H9 (cell line): ENCODE measurements around the gene ARID1B. TPM values are rescaled to one million over a fixed set of nuclear protein-coding genes. Genes with fewer than 3 reads are reported as not detected.

Experiments
- DNase-seq: peaks from one replicate; pipeline ENCODE4 v3.0.0-alpha.2; 2017
- H2AFZ ChIP-seq: one replicate; pipeline ENCODE4 v1.6.1; 2013; ENCODE audit warnings: mild to moderate bottlenecking, low read length, control low read depth, moderate library complexity
- H2AK5ac ChIP-seq: 2 replicates; pipeline ENCODE4 v1.6.1; 2013; ENCODE audit warnings: low read length, control low read depth, mixed read lengths; ENCODE audit not compliant: insufficient read length
- H2BK120ac ChIP-seq: one replicate; pipeline ENCODE4 v1.6.1; 2013; ENCODE audit warnings: low read depth, mild to moderate bottlenecking, low read length, control low read depth, inconsistent platforms; ENCODE audit not compliant: poor library complexity, severe bottlenecking
- H2BK12ac ChIP-seq: 2 replicates; pipeline ENCODE4 v1.6.1; 2013; ENCODE audit warnings: low read length, control low read depth, mixed read lengths, low read depth; ENCODE audit not compliant: insufficient read length
- H2BK15ac ChIP-seq: 2 replicates; pipeline ENCODE4 v1.6.1; 2013; ENCODE audit warnings: low read depth, low read length, control low read depth
- H2BK20ac ChIP-seq: one replicate; pipeline ENCODE4 v1.6.1; 2013; ENCODE audit warnings: low read depth, mild to moderate bottlenecking, low read length, control low read depth, inconsistent platforms; ENCODE audit not compliant: poor library complexity, severe bottlenecking
- H2BK5ac ChIP-seq: 2 replicates; pipeline ENCODE4 v1.6.1; 2013; ENCODE audit warnings: low read length, control low read depth, mixed read lengths; ENCODE audit not compliant: insufficient read length
- H3K14ac ChIP-seq: 2 replicates; pipeline ENCODE4 v1.6.1; 2013; ENCODE audit warnings: low read length, control low read depth; ENCODE audit not compliant: insufficient read depth
- H3K18ac ChIP-seq: 2 replicates; pipeline ENCODE4 v1.6.1; 2013; ENCODE audit warnings: low read depth, mild to moderate bottlenecking, mixed read lengths, low read length, control low read depth; ENCODE audit not compliant: insufficient read length
- H3K23ac ChIP-seq: 2 replicates; pipeline ENCODE4 v1.6.1; 2013; ENCODE audit warnings: low read length, control low read depth, mixed read lengths, low read depth; ENCODE audit not compliant: insufficient read length
- H3K23me2 ChIP-seq: 2 replicates; pipeline ENCODE4 v1.6.1; 2013; ENCODE audit warnings: low read depth, mild to moderate bottlenecking, mixed read lengths, low read length, control low read depth; ENCODE audit not compliant: insufficient read length, poor library complexity, severe bottlenecking
- H3K27ac ChIP-seq: 2 replicates; pipeline ENCODE4 v1.5.1; 2013; ENCODE audit warnings: low read length, control low read depth, mixed read lengths, low read depth; ENCODE audit not compliant: insufficient read length
- H3K27me3 ChIP-seq: 2 replicates; pipeline ENCODE4 v1.6.1; 2013; ENCODE audit warnings: low read length, control low read depth, inconsistent platforms; ENCODE audit not compliant: insufficient read depth
- H3K4ac ChIP-seq: 2 replicates; pipeline ENCODE4 v1.6.1; 2013; ENCODE audit warnings: low read depth, mild to moderate bottlenecking, control low read depth, inconsistent platforms, low read length, moderate library complexity
- H3K4me1 ChIP-seq: 2 replicates; pipeline ENCODE4 v1.6.1; 2013; ENCODE audit warnings: low read length, control low read depth, inconsistent platforms; ENCODE audit not compliant: insufficient read depth
- H3K4me2 ChIP-seq: 2 replicates; pipeline ENCODE4 v1.6.1; 2013; ENCODE audit warnings: low read length, control low read depth, mixed read lengths; ENCODE audit not compliant: insufficient read length, insufficient read depth
- H3K56ac ChIP-seq: 2 replicates; pipeline ENCODE4 v1.6.1; 2013; ENCODE audit warnings: low read depth, mild to moderate bottlenecking, mixed read lengths, low read length, control low read depth; ENCODE audit not compliant: insufficient read length
- H3K79me1 ChIP-seq: 2 replicates; pipeline ENCODE4 v1.6.1; 2013; ENCODE audit warnings: low read depth, mild to moderate bottlenecking, moderate library complexity, low read length, control low read depth, inconsistent platforms; ENCODE audit not compliant: insufficient read depth, poor library complexity, severe bottlenecking
- H3K79me2 ChIP-seq: 2 replicates; pipeline ENCODE4 v1.6.1; 2013; ENCODE audit warnings: low read length, control low read depth, inconsistent platforms; ENCODE audit not compliant: insufficient read depth
- H3K9ac ChIP-seq: 2 replicates; pipeline ENCODE4 v1.6.1; 2013; ENCODE audit warnings: low read length, control low read depth, mixed read lengths; ENCODE audit not compliant: insufficient read length; ENCODE audit errors: extremely low read depth
- H3K9me3 ChIP-seq: one replicate; pipeline ENCODE4 v1.6.1; 2013; ENCODE audit warnings: low read depth, low read length, inconsistent platforms; ENCODE audit not compliant: control insufficient read depth
- H3T11ph ChIP-seq: one replicate; pipeline ENCODE4 v1.6.1; 2013; ENCODE audit warnings: mild to moderate bottlenecking, low read length, control low read depth, inconsistent platforms
- H4K20me1 ChIP-seq: one replicate; pipeline ENCODE4 v1.6.1; 2013; ENCODE audit not compliant: control insufficient read depth, insufficient read length, insufficient read depth
- H4K5ac ChIP-seq: 2 replicates; pipeline ENCODE4 v1.6.1; 2013; ENCODE audit warnings: low read depth, mild to moderate bottlenecking, mixed read lengths, low read length, control low read depth; ENCODE audit not compliant: insufficient read length
- H4K8ac ChIP-seq: replicated peaks from 2 replicates; pipeline ENCODE4 v1.6.1; 2013; ENCODE audit warnings: low read length, control low read depth, mixed read lengths, low read depth; ENCODE audit not compliant: insufficient read length
- H4K91ac ChIP-seq: 2 replicates; pipeline ENCODE4 v1.6.1; 2013; ENCODE audit warnings: low read depth, mild to moderate bottlenecking, moderate library complexity, mixed read lengths, low read length, control low read depth; ENCODE audit not compliant: insufficient read length
- H3K27ac Mint-ChIP-seq, 3 experiments: 2 replicates in 2 of 3; 3 replicates in 1 of 3; pipeline ENCODE4 v1.8.0; 2020 to 2021; ENCODE audit warnings: mixed read lengths in 3 of 3, mild to moderate bottlenecking in 1 of 3, moderate library complexity in 1 of 3
- H3K27me3 Mint-ChIP-seq: 2 replicates; pipeline ENCODE4 v1.8.0; 2021; ENCODE audit warnings: low read depth, mild to moderate bottlenecking, moderate library complexity, mixed read lengths
- H3K36me3 Mint-ChIP-seq, 3 experiments: 2 replicates in 2 of 3; 3 replicates in 1 of 3; pipeline ENCODE4 v1.8.0; 2020 to 2021; ENCODE audit warnings: low read depth in 3 of 3, mixed read lengths in 3 of 3; ENCODE audit not compliant: insufficient read depth in 1 of 3
- H3K4me1 Mint-ChIP-seq, 2 experiments: 2 replicates each; pipeline ENCODE4 v1.8.0; 2020; ENCODE audit warnings: mixed read lengths in 2 of 2
- H3K4me3 Mint-ChIP-seq, 2 experiments: 2 replicates in 1 of 2; 3 replicates in 1 of 2; pipeline ENCODE4 v1.8.0; 2020 to 2021; ENCODE audit warnings: mild to moderate bottlenecking in 2 of 2, mixed read lengths in 2 of 2, moderate library complexity in 1 of 2
- H3K9me3 Mint-ChIP-seq, 2 experiments: 2 replicates in 1 of 2; 3 replicates in 1 of 2; pipeline ENCODE4 v1.8.0; 2020; ENCODE audit warnings: mild to moderate bottlenecking in 2 of 2, mixed read lengths in 2 of 2, moderate library complexity in 1 of 2
- WGBS: extraction: QIAGEN DNeasy Blood & Tissue Kit; methylation state at CpG from one replicate; pipeline ENCODE4 v1.1.7; 2013; ENCODE audit warnings: missing lambda C conversion rate, low lambda C conversion rate, mixed read lengths; ENCODE audit not compliant: insufficient read length; ENCODE audit errors: extremely low coverage; 5-methylcytosine and 5-hydroxymethylcytosine counted together
- total RNA-seq: library from RNA; stranded (reverse); gene quantifications from 2 replicates; pipeline ENCODE4 v1.2.1, GENCODE V29; 2021
- TF ChIP-seq, protein P1 (sequence below): fragments of 200-600 bp; sonication (generic); conservative IDR thresholded peaks from 3 replicates; pipeline ENCODE4 v1.8.0; 2021; ENCODE audit warnings: antibody characterized with exemption, mild to moderate bottlenecking

ARID1B gene
- total RNA-seq, 1 experiment from 2014 or later: 88.2 TPM

DNA sequence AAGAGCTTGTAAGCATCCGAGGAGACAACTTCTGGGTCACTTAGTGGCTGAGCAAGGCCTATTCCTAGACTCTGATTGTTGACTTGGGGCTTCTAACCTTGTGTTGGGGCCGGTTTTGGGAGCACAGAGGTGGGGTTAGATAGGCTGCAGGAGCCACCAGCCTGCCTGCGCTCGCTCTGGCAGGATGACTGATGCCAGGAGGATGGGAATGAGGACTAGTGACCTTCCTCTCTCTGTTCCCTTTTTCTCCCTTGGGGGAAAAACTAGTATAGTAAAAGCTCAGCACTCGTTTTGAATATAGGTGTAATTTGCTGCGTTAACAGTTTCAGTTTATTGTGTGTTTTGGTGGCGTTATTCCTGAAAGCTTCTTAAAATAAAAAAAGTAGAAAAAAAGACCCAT, 141.5 kb downstream of the ARID1B start:
- Histone ChIP-seq H3T11ph (no peak overlapping the region), H4K91ac (no peak overlapping the region), H3K9me3 (no peaks in the 10 kb centered on the region), H2BK120ac (no peak overlapping the region), H4K5ac (no peak overlapping the region), H3K18ac (no peak overlapping the region), H3K4me1 (peaks cover 4% of the 10 kb centered on the region; the same call in 1 of the 2 replicates), H3K9ac (no peak overlapping the region), H3K23me2 (no peaks in the 10 kb centered on the region), H2BK20ac (no peak overlapping the region), H3K14ac (no peak overlapping the region; the same call in 1 of the 2 replicates), H3K79me2 (peaks cover 7% of the 10 kb centered on the region; the same call in 1 of the 2 replicates), H3K79me1 (peaks cover 9% of the 10 kb centered on the region), H2BK5ac (no peak overlapping the region), H2BK15ac (no peak overlapping the region), H4K8ac (no peak overlapping the region), H3K23ac (no peak overlapping the region), H2AK5ac (no peak overlapping the region), H3K27ac (no peak overlapping the region), H2BK12ac (no peak overlapping the region), H2AFZ (no peak overlapping the region), H3K56ac (no peak overlapping the region), H3K27me3 (no peaks in the 10 kb centered on the region), H3K4ac (no peak overlapping the region), H4K20me1 (no peaks in the 10 kb centered on the region), H3K4me2 (no peak overlapping the region)
- no CpG with 5 or more reads among the region's 7 CpGs for WGBS
- Mint-ChIP-seq H3K36me3 (peaks cover 2 to 7% (median 4%) of the 10 kb centered on the region in 3 experiments; a peak in 5 of 7 replicates), H3K27ac (peak overlapping the region in 2 of 3 experiments; percentile 69 to 88; a peak in 4 of 7 replicates), H3K4me1 (peaks cover 47 to 49% of the 10 kb centered on the region in 2 experiments), H3K4me3 (no peak overlapping the region), H3K27me3 (no peaks in the 10 kb centered on the region), H3K9me3 (no peaks in the 10 kb centered on the region)
- no peak for DNase-seq
- TF ChIP-seq, protein P1, sequence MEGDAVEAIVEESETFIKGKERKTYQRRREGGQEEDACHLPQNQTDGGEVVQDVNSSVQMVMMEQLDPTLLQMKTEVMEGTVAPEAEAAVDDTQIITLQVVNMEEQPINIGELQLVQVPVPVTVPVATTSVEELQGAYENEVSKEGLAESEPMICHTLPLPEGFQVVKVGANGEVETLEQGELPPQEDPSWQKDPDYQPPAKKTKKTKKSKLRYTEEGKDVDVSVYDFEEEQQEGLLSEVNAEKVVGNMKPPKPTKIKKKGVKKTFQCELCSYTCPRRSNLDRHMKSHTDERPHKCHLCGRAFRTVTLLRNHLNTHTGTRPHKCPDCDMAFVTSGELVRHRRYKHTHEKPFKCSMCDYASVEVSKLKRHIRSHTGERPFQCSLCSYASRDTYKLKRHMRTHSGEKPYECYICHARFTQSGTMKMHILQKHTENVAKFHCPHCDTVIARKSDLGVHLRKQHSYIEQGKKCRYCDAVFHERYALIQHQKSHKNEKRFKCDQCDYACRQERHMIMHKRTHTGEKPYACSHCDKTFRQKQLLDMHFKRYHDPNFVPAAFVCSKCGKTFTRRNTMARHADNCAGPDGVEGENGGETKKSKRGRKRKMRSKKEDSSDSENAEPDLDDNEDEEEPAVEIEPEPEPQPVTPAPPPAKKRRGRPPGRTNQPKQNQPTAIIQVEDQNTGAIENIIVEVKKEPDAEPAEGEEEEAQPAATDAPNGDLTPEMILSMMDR: no peak
